HS-27A (cell line): Measurements from ENCODE around the gene CYP2R1.
"Not testable (repeated sequence)": the region's sequence is repeated elsewhere in the genome, so short reads cannot be mapped to it uniquely, and the experiment has no call there.

Experiments used
- DNase-seq: peaks from one replicate; pipeline ENCODE4 v3.0.0-alpha.2; 2012; ENCODE audit warnings: low read depth, missing footprints

CYP2R1 gene

DNA sequence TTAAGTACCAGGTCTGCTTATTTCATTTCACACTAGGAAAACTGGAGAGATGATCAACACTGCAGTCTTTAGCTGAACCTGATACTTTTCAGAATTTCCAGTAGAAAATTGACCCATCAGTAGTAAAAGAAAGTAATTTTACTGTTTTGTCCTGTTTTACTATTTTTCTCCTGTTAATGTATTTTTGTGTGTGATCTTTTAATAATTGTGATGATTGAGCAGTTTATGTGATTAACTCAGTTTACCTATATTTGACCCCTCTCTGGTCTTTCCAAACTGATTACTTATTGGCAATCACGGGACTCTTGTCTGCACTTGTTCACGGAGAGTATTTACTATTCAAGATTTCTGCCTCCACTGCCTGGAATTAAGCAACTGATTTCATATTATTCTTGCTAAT is 546 bp upstream of the CYP2R1 start:
- no peak for DNase-seq

DNA sequence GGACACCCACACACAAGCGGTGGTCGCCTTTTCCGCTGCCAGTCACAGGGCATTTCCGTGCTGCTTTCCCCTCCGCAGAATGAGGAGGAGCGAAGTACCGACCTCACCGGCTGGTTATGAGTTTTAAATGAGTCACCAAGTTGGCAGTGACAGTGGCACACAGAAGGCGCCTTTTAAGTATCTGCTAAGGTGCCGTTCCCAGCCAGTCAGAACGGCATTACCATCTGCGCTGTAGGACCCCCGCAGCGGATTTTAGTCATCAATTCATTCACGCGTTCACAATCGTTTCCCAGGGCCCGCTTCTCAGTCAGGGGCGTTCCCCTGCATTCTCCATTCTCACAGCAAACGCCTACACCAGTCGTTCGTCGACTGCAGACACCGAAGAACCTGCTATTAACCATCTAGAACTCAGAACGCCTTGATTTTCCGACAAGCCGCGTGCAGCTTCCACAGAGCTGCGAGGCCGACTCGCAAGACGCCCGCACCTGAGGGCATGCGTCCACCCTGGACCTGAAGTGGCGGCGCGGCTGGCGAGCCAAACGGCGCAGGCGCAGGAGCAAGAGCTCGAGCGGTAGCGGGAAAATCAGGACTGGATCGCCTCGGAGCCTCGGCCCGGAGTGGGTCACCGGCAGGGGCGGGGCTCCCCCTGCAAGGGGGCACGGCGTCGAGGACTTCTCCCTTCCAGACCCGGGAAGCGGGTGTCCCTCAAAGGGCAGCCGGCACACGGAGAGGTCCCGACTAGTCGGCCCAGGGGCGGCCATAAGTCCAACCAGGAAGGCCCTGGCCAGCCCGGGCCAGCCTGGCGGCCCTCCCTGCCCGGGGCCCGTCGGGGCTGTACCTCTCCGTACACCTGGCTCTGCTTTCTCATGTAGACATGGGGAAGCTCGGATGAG is 642 bp downstream of the CYP2R1 start:
- peak; percentile 57 for DNase-seq

GRCh38 chr11:14886513-14886912 is 5.5 kb downstream of the CYP2R1 start:
- DNase-seq = no peak

- no peak for DNase-seq
Observed at GRCh38 chr11:14884667-14885273, 7.3 kb downstream of the CYP2R1 start.

- not testable (repeated sequence) for DNase-seq
Observed at GRCh38 chr11:14883683-14884082, 8.3 kb downstream of the CYP2R1 start.

- DNase-seq = no peak
Observed at GRCh38 chr11:14882196-14882595, 9.8 kb downstream of the CYP2R1 start.

DNA sequence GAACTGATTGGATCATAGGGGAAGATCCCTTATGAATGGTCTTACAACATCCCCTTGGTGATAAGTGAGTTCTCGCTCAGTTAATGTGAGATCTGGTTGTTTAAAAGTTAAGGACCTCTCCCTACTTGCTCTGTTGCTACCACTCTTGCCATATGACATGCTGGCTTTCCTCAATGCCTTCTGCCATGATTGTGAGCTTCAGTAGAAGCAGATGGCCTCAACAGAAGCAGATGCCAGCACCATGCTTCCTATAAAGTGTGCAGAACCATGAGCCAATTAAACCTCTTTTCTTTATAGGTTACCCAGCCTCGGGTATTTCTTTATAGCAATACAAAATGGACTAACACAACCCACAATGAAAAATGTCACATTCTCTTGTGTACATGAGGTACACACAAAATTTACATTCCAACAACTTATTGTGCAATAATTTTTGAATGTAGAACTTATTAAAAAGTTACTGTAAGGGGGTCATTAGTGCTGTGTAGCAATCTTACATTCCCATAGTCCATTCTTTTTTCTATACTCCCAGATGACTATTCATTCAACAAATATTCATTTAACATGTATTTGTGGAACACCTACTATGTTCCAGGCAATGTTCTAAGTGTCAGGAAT is 10.3 kb downstream of the CYP2R1 start:
- no peak for DNase-seq

DNA sequence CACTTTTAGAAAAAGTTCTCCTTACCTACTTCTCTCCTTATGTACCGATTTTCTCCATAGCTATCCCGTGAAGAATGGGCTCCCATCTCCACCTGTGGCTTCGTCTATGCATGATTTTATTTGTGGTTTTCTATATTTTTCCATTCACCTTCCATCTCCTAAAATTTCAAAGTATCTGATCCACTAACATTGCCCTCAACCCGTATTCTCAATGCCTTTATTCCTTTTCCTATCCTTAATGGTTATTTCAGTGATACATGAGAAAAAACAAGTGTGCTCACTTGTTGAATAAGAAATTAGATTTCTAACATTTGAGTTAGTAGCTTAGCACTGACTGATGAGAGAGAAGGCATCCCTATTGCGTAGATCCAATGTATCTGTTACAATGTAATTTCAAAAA is 16.9 kb downstream of the CYP2R1 start:
- DNase-seq = no peak

DNA sequence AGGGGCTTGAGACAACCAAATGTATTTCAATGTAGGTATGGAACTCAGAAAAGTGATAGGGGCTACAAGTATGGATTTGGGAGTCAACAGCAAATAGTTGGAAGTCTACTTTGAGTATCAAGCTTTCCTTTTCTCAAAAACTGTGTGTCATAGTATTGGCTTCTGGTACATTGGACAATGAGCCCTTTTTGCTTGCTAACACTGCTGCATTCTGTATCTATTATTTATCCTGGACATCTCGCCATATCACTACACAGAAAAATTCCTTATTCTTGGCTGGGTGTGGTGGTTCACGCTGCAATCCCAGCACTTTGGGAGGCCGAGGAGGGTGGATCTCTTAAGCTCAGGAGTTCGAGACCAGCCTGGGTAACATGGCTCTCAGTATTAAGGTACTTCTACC is 18.4 kb downstream of the CYP2R1 start:
- DNase-seq = no peak

- DNase-seq = no peak
Observed at GRCh38 chr11:14872032-14872431, 20.0 kb downstream of the CYP2R1 start.

DNA sequence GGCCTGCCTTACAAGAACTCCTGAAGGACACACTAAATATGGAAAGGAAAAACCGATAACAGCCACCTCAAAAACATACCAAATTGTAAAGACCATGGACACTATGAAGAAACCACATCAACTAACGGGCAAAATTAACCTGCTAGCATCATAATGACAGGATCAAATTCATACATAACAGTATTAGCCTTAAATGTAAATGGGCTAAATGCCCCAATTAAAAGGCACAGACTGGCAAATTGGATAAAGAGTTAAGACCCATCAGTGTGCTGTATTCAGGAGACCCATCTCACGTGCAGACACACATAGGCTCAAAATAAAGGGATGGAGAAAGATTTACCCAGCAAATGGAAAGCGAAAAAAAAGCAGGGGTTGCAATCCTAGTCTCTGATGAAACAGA is 28.3 kb downstream of the CYP2R1 start:
- DNase-seq = not testable (repeated sequence)

- no peak for DNase-seq
Observed at GRCh38 chr11:14861680-14862079, 30.4 kb downstream of the CYP2R1 start.

GRCh38 chr11:14860511-14860910 is 31.5 kb downstream of the CYP2R1 start:
- DNase-seq = no peak

DNA sequence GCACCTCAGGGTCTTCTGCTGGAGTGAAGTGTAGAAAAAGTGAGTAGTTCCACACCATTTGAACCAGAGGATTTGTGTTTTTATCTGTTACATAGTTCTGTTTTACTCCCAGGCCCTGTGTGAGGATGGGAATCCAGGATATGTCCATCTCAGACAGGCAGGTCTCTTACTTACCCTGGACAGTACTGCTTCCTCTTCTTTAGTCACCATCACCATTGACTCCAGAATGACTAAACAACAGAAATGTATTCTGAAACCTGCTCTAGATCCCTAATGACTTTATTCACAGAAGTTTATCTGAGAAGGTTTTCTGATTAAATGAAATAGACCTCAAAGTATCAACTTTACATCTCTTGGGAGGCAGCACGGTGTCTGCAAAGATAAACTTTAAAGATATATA is 33.6 kb downstream of the CYP2R1 start:
- no peak for DNase-seq

DNA sequence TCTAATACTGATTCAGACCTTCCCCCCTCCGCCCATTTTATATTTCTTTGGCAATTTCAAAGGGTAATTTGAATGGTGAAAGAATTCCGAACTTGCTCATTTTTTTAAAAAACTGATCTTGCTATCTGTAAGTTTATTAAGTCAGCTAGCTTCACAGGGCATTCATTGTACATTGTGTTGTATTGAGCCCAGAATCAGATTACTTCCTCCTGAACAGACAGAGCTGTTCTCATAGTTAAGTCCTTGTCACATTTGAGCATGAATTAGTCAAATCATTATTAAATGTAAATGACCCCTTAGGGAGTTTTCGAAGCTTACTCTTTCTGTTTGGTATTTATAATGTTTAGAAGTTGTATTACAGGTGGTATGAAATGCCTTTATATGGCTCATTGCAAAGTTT is 34.4 kb downstream of the CYP2R1 start:
- DNase-seq = no peak

GRCh38 chr11:14855890-14856289 is 36.1 kb downstream of the CYP2R1 start:
- no peak for DNase-seq

DNA sequence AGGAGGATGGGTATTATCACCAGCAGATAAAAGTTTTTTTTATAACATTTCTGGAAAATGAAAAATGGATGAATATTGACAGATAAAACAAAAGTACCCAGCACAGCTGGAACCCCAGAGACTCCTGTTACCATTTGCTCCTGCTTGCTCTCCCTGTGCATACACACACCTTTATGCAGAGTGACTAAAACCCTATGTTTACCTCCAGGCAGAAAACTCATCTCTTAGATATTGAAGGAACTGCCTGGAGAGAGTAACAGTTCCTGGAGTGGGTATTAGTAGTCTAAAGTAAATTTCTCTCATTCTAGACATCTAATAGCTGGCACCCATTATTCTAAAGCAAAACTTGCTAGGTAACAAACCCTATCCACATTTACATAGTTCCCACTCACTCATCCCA is 38.0 kb downstream of the CYP2R1 start:
- no peak for DNase-seq

DNA sequence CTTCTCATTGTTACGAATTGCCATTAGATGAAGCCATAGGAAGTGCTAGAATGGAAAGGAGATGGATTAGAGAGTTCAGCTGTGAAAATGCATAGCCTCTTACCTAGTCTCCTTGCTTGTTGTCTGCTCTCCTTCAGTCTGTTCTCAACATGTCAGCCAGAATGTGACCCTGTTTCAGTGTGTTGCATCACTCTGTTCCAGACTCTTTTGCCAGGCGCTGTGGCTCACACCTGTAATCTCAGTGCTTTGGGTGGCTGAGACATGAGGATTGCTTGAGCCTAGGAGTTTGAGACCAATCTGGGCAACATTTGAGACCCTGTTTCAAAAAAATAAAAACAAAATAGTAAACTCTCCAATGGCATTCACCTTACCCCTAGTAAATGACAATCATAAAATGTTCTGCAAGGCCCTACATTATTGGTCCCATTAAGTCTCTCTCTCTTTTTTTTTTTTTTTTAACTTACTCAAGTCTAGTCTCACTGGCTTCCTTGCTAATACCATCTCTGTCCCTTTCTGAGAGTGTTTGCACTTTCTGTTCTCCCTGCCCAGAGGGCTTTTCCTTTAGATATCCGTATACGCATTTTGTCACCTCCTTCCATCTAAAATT is 39.4 kb downstream of the CYP2R1 start:
- DNase-seq = no peak

GRCh38 chr11:14842002-14842401 is 50.0 kb downstream of the CYP2R1 start:
- no peak for DNase-seq

- DNase-seq = no peak
Observed at GRCh38 chr11:14835496-14836492, 56.2 kb downstream of the CYP2R1 start.
